Right lobe of liver (tissue), 6 donors: ENCODE results near the gene ETS2. TPM values are rescaled to one million over a fixed set of nuclear protein-coding genes. Genes with fewer than 3 reads are reported as not detected.

ENCODE experiments used
- ATAC-seq, 4 donors: fragments of 200-7000 bp; cut with Tn5 transposase; one replicate each; pipeline ENCODE4 v1.9.1; 2020; ENCODE audit warnings: mild to moderate bottlenecking in 4 of 4, moderate library complexity in 4 of 4
- DNase-seq, 3 donors: peaks; one replicate each; pipeline ENCODE4 v3.0.0-alpha.2; 2020
- H3K27ac ChIP-seq, 3 donors: fragments of 200-600 bp; one replicate each; pipeline ENCODE4 v1.8.0; 2022
- H3K27me3 ChIP-seq, 2 donors: fragments of 200-600 bp; one replicate each; pipeline ENCODE4 v1.8.0; 2022
- H3K36me3 ChIP-seq, 4 donors: fragments of 200-600 bp; sonication (generic) in 1 of 4; one replicate each; pipeline versions ENCODE4 v1.5.1 to v1.8.0; 2017 to 2022; ENCODE audit warnings: control low read depth in 1 of 4
- H3K4me1 ChIP-seq, 4 donors: fragments of 200-600 bp; sonication (generic) in 1 of 4; one replicate each; pipeline versions ENCODE4 v1.5.1 to v1.8.0; 2017 to 2022; ENCODE audit warnings: control low read depth in 1 of 4
- H3K4me3 ChIP-seq, 3 donors: fragments of 200-600 bp; one replicate each; pipeline ENCODE4 v1.8.0; 2022
- H3K9me3 ChIP-seq, 4 donors: fragments of 200-600 bp; sonication (generic) in 1 of 4; one replicate each; pipeline versions ENCODE4 v1.5.1 to v1.8.0; 2017 to 2022; ENCODE audit warnings: control low read depth in 1 of 4
- POLR2A ChIP-seq: fragments of 450-650 bp; IDR thresholded peaks from one replicate; pipeline ENCODE4 v1.6.1; 2017; ENCODE audit warnings: antibody characterized with exemption, mild to moderate bottlenecking
- WGBS: methylation state at CpG from one replicate; pipeline ENCODE4 v1.1.6; 2018; ENCODE audit warnings: low coverage, low lambda C conversion rate; ENCODE audit not compliant: insufficient coverage; ENCODE audit errors: missing lambda C conversion rate; 5-methylcytosine and 5-hydroxymethylcytosine counted together
- intact Hi-C, 2 donors: fragments of 100-400 bp; cut with DNase I; formaldehyde crosslinking; loops; one replicate each; pipeline versions ENCODE4 v1.11.2 to v1.14.1; 2022
- total RNA-seq, 6 experiments: library from RNA; depleted of rRNA in 2 of 6; stranded (reverse); fragments of >200 nt in 2 of 6; fragmentation: NEBNext Ultra II Directional in 3 of 6; extraction: Animal tissue kit (Norgen Biotek cat#: 25700) in 3 of 6; gene quantifications; one replicate each; pipeline versions ENCODE4 v1.1.0 to v1.2.4, GENCODE V29; 2016 to 2023
- TF ChIP-seq, protein P1 (sequence below), 4 donors: fragments of 200-600 bp in 3 of 4; fragments of 450-650 bp in 1 of 4; IDR thresholded peaks; one replicate each; pipeline versions ENCODE4 v1.5.1 to v1.8.0; 2016 to 2022; ENCODE audit warnings: antibody characterized with exemption in 4 of 4, mild to moderate bottlenecking in 2 of 4
- donor health status: DM: no; HTN: yes; CAD: no.
- donor health status: DM: no; HTN: no; CAD: no.
- donor health status: DM: no; HTN: no; CAD: no.
- donor health status: DM: no; HTN: yes; CAD: no.
- donor health status: DM: no; HTN: yes; CAD: no.

Gene ETS2
- total RNA-seq, 6 experiments from 2014 or later = 38.3 to 252 (median 129) TPM

DNA sequence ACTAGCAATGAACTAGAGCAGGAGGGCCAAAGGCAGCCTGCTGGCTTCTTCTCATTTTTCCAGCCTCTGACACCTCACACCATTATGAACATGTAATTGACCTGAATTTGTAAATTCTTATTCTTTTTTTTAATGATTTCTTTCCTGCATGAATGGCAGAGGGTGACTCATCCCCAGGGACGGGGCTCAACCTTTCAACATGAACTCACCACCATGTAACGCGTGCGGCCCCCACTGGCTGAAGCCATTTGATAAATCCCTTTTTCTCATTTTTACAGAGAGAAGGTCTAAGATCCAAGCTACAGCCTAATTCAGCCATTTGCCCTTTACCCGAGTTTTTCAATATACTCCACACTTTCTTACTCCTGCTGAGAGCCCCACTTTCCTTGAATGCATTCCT lies 9.3 kb upstream of the ETS2 start:
- WGBS = 91% methylated on average over 5 of the region's 5 CpGs
- no peak for DNase-seq
- no peak for ATAC-seq
- Histone ChIP-seq H3K36me3 (no peaks in the 10 kb centered on the region), H3K4me3 (no peak overlapping the region), H3K27me3 (no peaks in the 10 kb centered on the region), H3K4me1 (peaks cover 0 to 7% (median 3%) of the 10 kb centered on the region in 4 donors), H3K9me3 (no peaks in the 10 kb centered on the region), H3K27ac (peak overlapping the region in 1 of 3 donors; percentile 36)
- TF ChIP-seq POLR2A = no peak
- TF ChIP-seq, protein P1, sequence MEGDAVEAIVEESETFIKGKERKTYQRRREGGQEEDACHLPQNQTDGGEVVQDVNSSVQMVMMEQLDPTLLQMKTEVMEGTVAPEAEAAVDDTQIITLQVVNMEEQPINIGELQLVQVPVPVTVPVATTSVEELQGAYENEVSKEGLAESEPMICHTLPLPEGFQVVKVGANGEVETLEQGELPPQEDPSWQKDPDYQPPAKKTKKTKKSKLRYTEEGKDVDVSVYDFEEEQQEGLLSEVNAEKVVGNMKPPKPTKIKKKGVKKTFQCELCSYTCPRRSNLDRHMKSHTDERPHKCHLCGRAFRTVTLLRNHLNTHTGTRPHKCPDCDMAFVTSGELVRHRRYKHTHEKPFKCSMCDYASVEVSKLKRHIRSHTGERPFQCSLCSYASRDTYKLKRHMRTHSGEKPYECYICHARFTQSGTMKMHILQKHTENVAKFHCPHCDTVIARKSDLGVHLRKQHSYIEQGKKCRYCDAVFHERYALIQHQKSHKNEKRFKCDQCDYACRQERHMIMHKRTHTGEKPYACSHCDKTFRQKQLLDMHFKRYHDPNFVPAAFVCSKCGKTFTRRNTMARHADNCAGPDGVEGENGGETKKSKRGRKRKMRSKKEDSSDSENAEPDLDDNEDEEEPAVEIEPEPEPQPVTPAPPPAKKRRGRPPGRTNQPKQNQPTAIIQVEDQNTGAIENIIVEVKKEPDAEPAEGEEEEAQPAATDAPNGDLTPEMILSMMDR (IDR thresholded peaks at IDR 0.05) = no peak
- intact Hi-C loops = no loop called here

DNA sequence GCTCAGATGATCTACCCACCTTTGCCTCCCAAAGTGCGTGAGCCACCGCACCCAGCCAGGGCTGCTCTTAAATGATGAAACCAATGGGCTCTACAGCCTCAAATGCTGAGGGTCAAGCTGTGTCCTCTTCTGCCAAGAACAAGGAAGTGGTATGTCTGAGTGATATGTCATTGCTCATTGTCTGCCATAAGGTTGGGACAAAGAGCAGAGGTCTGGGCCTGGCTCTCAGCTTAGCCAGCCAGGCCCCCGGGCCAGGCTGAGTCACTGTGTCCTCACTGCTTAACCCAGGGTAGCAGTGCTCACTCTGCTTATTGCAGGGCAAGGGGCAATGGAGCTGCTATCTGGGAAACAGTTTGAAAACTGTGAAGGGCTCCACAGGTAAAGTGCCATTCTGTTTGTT lies 8.3 kb upstream of the ETS2 start:
- no peaks in the 10 kb centered on the region for H3K36me3 ChIP-seq

DNA sequence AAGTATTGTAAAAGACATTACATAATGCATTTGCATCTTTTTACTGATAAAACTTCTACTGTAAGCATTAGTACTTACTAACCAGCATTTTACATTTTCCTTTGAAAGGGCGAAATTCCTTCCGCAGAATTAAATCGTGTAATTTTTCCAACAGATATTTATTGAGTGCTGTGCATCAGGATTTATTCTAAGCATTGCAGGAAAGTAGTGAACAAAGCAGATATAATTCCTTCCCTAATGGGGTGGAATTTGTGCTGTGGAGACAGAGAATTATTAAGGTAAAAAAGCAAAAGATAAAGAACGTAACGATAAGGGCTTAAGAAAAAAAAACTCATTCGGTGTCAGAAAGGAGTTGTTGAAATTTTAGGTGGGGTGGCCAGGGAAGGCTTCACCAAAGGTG lies 7.6 kb upstream of the ETS2 start:
- no peaks in the 10 kb centered on the region for H3K36me3 ChIP-seq
- H3K9me3 ChIP-seq = no peaks in the 10 kb centered on the region
- DNase-seq = no peak
- peaks cover 0 to 7% (median 3%) of the 10 kb centered on the region in 4 donors for H3K4me1 ChIP-seq
- no peak overlapping the region for H3K4me3 ChIP-seq
- TF ChIP-seq, protein P1 (IDR thresholded peaks at IDR 0.05) = no peak
- TF ChIP-seq POLR2A = no peak
- peak overlapping the region in 1 of 3 donors; percentile 11 for H3K27ac ChIP-seq
- WGBS = 98% methylated on average over 6 of the region's 6 CpGs
- intact Hi-C loops = no loop called here
- H3K27me3 ChIP-seq = no peaks in the 10 kb centered on the region
- ATAC-seq = no peak

More for the DNA sequence above, 8.3 kb upstream of the ETS2 start:
- Histone ChIP-seq H3K27me3 (no peaks in the 10 kb centered on the region), H3K4me1 (peaks cover 0 to 7% (median 3%) of the 10 kb centered on the region in 4 donors), H3K4me3 (no peak overlapping the region), H3K27ac (peak overlapping the region in 1 of 3 donors; percentile 62), H3K9me3 (no peaks in the 10 kb centered on the region)
- intact Hi-C loops = no loop called here
- ATAC-seq = peak; percentile 7 to 68 (median 48)
- peak in 1 of 3 donors; percentile 80 for DNase-seq
- 50% methylated on average over 1 of the region's 3 CpGs for WGBS
- TF ChIP-seq, protein P1 (IDR thresholded peaks at IDR 0.05) = no peak
- TF ChIP-seq POLR2A = no peak

- WGBS = 72% methylated on average over 4 of the region's 7 CpGs
- intact Hi-C loops = no loop called here
- Histone ChIP-seq H3K9me3 (no peaks in the 10 kb centered on the region), H3K4me3 (no peak overlapping the region), H3K27ac (peak overlapping the region in 1 of 3 donors; percentile 11), H3K36me3 (no peaks in the 10 kb centered on the region), H3K27me3 (no peaks in the 10 kb centered on the region), H3K4me1 (peaks cover 0 to 7% (median 3%) of the 10 kb centered on the region in 4 donors)
- TF ChIP-seq, protein P1 (IDR thresholded peaks at IDR 0.05) = no peak
- TF ChIP-seq POLR2A = no peak
- ATAC-seq (no peak), DNase-seq (no peak)
These were observed 7.2 kb upstream of the ETS2 start for GRCh38 chr21:38798481-38798882.
